HG02623 (cell line): Measurements from ENCODE around the gene LBX2.

Source experiments
- ATAC-seq: cut with Tn5 transposase; IDR thresholded peaks from one replicate; pipeline ENCODE4 v1.9.1; 2021; ENCODE audit warnings: moderate library complexity; ENCODE audit not compliant: unreplicated experiment

Gene LBX2

DNA sequence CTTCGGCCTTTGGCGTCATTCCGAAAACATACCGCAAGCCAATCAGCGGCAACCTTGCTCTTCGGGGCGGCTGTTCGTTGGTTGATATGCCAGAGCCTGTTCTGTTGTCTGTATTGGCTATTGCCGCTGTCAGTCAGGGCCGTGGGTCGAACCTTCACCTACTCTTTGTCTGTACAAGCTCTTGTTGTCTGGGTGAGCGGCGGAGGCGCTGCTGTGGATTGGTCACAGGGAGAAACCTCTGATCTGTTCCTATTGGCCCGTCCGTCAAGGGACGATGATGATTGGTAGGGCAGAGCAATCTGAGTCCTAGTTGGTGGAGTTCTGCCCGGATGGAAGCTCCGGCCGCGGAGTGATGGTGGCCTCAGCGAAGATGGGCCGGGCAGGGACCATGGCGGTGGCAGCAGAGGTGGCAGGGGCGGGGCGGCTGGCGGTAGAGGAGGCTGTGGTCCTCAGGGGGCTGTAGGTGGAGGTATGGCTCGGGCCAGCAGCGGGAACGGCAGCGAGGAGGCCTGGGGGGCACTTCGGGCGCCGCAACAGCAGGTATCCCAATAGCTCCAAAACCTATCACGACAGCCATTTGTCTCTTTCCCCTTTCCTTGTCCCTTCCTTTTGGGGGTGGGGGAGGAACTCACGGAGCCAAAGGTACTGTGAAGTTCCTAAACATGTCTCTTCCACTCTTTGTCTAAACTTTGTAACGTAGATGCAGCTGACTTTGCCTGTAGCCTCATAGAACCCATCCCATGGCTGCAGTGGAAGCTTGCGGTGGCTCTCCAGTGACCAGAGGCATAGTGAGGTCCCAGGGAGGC, 41.1 kb downstream of the LBX2 start, which contains the start of gene WBP1:
WBP1 (plus strand) TSS at position 307 of the 806 bp plus-strand sequence; CDS start at position 472, 165 bp downstream.
- ATAC-seq = peak; percentile 77

DNA sequence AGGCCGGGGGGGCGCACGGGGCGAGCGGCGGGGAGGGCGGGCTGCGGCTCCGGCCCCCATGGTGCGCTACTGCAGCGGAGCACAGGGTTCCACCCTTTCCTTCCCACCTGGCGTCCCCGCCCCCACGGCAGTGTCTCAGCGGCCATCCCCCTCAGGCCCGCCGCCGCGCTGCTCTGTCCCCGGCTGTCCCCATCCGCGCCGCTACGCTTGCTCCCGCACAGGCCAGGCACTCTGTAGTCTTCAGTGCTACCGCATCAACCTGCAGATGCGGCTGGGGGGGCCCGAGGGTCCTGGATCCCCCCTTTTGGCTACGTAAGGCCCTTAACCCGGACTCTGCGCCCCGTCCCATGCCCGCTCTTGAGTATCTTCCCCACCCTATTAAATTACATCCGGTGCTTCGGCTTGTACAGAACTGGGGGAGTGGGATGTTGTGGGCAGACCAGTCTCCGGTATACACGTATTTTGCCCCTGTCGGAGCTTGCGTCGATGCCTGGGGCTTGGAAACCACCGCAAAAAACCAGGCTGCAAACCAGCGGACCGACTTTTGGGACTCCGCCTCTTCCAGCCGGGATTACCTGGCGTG, 41.8 kb downstream of the LBX2 start:
- peak; percentile 28 for ATAC-seq

DNA sequence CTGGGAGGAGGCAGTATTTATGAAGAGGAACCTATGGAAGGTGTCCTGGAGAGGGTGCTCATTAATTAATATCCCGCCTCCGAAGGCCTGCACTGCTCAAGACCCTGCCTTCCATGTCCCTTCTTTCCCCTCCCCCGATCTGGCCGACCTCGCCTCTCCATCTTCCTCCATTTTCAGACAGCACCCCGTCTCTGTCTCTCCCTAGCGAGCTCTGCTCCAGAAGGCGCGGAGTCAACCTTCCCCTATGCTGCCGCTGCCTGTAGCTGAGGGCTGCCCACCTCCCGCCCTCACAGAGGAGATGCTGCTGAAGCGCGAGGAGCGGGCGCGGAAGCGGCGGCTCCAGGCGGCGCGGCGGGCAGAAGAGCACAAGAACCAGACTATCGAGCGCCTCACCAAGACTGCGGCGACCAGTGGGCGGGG, 42.3 kb downstream of the LBX2 start:
- no peak for ATAC-seq

GRCh38 chr2:74454654-74455511, 44.5 kb downstream of the LBX2 start, which contains the start of gene INO80B:
Gene INO80B (plus strand): TSS chr2:74455087. CDS start chr2:74455117, 30 bp downstream.
- ATAC-seq = peak; percentile 36

- no peak for ATAC-seq
These were observed 48.7 kb downstream of the LBX2 start for GRCh38 chr2:74450570-74451190.

DNA sequence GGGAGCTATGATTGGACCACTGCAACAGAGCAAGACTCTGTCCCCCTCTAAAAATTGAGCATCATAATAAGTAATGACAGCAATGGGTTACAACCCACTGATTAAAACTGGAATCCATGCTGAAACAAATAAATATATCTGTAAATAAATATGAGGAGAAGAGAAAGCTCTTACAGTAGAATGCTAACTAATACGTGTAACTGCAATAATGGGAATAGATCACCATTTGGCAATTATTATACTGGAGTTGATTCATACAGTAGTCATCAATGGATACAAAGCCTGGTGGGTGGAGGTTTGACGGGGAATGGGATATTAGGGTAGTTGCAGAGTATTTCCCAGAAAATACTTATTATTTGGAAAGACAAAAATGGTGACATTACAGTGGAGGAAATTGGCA, 50.6 kb downstream of the LBX2 start:
- no peak for ATAC-seq
